Measurements from ENCODE around the gene MS4A10. TPM values are rescaled to one million over a fixed set of nuclear protein-coding genes. Genes with fewer than 3 reads are reported as not detected.

Gene MS4A10
- total and polyA plus RNA-seq, 9 of the 15 experiments (the other 6 are each of a cell fraction or from before 2014, with no cell fraction given), result not detected

DNA sequence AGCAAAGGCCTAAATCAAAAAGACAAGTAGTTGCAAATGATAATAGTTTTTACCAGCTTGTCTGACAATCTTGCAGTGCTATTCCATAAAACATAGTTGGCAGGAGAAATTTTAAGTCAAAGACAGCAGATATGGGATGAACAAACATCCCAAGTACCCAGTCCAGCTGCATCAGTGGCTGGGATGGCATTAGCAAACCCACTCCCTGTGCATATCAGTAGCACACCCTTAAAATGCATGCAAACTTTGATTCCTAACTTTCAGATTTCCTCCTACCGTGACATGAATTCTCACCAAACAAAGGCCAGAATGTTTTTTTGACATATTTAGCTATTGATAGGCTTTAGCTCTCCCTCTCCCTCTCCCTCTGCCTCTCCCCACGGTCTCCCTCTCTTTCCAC is 29.0 kb downstream of the MS4A10 start (continued):
- TF ChIP-seq, protein P1, sequence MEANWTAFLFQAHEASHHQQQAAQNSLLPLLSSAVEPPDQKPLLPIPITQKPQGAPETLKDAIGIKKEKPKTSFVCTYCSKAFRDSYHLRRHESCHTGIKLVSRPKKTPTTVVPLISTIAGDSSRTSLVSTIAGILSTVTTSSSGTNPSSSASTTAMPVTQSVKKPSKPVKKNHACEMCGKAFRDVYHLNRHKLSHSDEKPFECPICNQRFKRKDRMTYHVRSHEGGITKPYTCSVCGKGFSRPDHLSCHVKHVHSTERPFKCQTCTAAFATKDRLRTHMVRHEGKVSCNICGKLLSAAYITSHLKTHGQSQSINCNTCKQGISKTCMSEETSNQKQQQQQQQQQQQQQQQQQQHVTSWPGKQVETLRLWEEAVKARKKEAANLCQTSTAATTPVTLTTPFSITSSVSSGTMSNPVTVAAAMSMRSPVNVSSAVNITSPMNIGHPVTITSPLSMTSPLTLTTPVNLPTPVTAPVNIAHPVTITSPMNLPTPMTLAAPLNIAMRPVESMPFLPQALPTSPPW (CRISPR knock-in tag; IDR thresholded peaks at IDR 0.05), result no peak
- TF ChIP-seq ZNF77 (CRISPR knock-in tag; IDR thresholded peaks at IDR 0.05) (no peak), HNRNPK (IDR thresholded peaks at IDR 0.05; ENCODE audit: low read depth, low read length, poor library complexity, severe bottlenecking) (no peak), ZNF644 (tag; IDR thresholded peaks at IDR 0.05; ENCODE audit: low read depth) (no peak)

DNA sequence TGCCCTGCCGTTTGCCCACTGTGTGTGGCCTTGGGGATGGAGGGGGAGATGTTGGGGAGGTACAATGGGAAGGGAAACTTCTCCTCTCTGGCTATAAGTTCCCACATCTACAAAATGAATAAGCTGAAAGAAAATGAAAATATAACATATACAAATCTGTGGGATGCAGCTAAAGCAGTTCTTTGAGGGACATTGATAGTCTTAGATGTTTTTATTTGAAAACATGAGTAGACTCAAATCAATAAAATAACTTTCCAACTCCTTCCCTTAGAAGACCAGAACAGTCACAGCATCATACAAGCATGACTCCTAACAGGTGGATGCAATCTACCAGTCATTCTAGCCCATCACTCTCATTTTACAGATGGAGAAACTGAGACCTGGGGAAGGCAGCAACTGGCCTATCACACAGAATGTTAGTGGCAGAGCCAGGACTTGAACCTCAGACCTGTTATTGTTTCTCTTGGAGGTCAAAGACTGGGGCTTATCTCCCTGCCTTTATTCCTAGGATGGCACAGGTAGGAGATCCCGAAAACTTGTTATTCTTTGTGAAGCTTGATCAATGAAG is 31.5 kb downstream of the MS4A10 start:
- Histone ChIP-seq H3K36me3 (ENCODE audit: control insufficient read depth, insufficient read depth, low read length) (no peaks in the 10 kb centered on the region), H3K4me1 (replicated peaks in 1 of 2; ENCODE audit: control insufficient read depth in 2 of 2, insufficient read depth in 2 of 2, low read length in 2 of 2) (peaks cover 0 to under 1% of the 10 kb centered on the region in 2 experiments; a peak in 1 of 5 replicates), H2AFZ (ENCODE audit: low read depth, low read length) (no peak overlapping the region), H3K27ac (ENCODE audit: extremely low read depth, low read depth, low read length) (no peak overlapping the region), H3K4me2 (ENCODE audit: insufficient read depth, low read length) (no peak overlapping the region), H3K79me2 (ENCODE audit: control insufficient read depth, insufficient read depth, low read length) (no peaks in the 10 kb centered on the region), H3K9me1 (ENCODE audit: control insufficient read depth, insufficient read depth, low read length) (peaks cover 6% of the 10 kb centered on the region), H3K4me3 (no peak overlapping the region), H3K9ac (ENCODE audit: insufficient read depth in 1 of 2, low read depth in 2 of 2, low read length in 2 of 2) (no peak overlapping the region), H4K20me1 (replicated peaks; ENCODE audit: control insufficient read depth, insufficient read depth, low read length) (0 out of 2 replicates have a peak, but pooled peaks cover 3% of the 10 kb centered on the region), H3K27me3 (ENCODE audit: control insufficient read depth in 2 of 2, insufficient read depth in 2 of 2, low read length in 2 of 2) (peaks cover 24 to 44% of the 10 kb centered on the region in 2 experiments; a peak in 4 of 5 replicates), H3K9me3 (replicated peaks; ENCODE audit: control insufficient read depth, insufficient read depth, low read depth, low read length) (no peaks in the 10 kb centered on the region; the same call in 1 of the 2 replicates)
- intact Hi-C loops (cut with micrococcal nuclease), result no loop called here
- FAIRE-seq (no peak), ATAC-seq (no peak), DNase-seq (ENCODE audit: extremely low read depth in 1 of 4, low spot score in 3 of 4) (no peak)
- no TSS peak for BruUV-seq (replicated peaks)
- WGBS (ENCODE audit: insufficient coverage, low coverage, missing lambda C conversion rate), result 0% methylated on average over 2 of the region's 2 CpGs
- ChIA-PET POLR2A (no interaction called here), CTCF (ENCODE audit: low intra/inter-chr PET ratio) (no interaction called here)
- in situ Hi-C loops (cut with MboI), result no loop called here
- TF ChIP-seq RBM25 (IDR thresholded peaks at IDR 0.05; ENCODE audit: low read depth, low read length, severe bottlenecking), result peak; percentile 60
- TF ChIP-seq, protein P2, sequence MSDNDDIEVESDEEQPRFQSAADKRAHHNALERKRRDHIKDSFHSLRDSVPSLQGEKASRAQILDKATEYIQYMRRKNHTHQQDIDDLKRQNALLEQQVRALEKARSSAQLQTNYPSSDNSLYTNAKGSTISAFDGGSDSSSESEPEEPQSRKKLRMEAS (CRISPR knock-in tag; IDR thresholded peaks at IDR 0.05), result no peak
- TF ChIP-seq, protein P3, sequence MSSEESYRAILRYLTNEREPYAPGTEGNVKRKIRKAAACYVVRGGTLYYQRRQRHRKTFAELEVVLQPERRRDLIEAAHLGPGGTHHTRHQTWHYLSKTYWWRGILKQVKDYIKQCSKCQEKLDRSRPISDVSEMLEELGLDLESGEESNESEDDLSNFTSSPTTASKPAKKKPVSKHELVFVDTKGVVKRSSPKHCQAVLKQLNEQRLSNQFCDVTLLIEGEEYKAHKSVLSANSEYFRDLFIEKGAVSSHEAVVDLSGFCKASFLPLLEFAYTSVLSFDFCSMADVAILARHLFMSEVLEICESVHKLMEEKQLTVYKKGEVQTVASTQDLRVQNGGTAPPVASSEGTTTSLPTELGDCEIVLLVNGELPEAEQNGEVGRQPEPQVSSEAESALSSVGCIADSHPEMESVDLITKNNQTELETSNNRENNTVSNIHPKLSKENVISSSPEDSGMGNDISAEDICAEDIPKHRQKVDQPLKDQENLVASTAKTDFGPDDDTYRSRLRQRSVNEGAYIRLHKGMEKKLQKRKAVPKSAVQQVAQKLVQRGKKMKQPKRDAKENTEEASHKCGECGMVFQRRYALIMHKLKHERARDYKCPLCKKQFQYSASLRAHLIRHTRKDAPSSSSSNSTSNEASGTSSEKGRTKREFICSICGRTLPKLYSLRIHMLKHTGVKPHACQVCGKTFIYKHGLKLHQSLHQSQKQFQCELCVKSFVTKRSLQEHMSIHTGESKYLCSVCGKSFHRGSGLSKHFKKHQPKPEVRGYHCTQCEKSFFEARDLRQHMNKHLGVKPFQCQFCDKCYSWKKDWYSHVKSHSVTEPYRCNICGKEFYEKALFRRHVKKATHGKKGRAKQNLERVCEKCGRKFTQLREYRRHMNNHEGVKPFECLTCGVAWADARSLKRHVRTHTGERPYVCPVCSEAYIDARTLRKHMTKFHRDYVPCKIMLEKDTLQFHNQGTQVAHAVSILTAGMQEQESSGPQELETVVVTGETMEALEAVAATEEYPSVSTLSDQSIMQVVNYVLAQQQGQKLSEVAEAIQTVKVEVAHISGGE (CRISPR knock-in tag; IDR thresholded peaks at IDR 0.05), result no peak
- no peak for TF ChIP-seq ZNF263 (CRISPR knock-in tag; IDR thresholded peaks at IDR 0.05; ENCODE audit: borderline replicate concordance)
